ENCODE measurements around the gene S1PR3.

The S1PR3 gene

DNA sequence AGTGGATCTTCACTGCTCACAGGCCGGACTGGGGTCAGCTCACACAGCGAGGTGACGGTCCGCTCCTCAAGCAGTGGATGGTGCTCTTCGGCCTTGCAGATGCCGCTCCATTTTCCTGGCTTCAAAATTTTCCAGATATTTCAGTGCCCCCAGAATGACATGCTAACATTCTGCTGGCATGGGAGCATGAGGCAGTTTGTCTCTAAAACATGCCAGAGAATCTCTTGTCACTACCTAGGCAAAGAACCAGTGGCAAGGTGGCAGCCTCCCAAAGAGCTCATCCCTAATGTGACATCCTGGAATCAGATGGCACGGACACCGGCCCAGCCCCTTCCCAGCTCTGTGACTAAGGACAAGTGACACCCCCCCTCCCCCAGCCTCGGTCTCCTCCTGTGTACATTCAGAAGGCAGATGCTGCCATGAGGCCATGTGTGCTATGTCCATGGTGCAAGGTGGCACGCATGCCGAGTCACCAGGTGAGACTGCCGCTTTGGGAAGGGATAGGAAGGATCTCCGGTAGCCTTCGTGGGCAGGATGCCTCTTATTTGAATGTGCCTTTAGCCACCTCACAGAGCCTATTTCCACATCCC lies 2.7 kb downstream of the S1PR3 start:
- no peak for DNase-seq

DNA sequence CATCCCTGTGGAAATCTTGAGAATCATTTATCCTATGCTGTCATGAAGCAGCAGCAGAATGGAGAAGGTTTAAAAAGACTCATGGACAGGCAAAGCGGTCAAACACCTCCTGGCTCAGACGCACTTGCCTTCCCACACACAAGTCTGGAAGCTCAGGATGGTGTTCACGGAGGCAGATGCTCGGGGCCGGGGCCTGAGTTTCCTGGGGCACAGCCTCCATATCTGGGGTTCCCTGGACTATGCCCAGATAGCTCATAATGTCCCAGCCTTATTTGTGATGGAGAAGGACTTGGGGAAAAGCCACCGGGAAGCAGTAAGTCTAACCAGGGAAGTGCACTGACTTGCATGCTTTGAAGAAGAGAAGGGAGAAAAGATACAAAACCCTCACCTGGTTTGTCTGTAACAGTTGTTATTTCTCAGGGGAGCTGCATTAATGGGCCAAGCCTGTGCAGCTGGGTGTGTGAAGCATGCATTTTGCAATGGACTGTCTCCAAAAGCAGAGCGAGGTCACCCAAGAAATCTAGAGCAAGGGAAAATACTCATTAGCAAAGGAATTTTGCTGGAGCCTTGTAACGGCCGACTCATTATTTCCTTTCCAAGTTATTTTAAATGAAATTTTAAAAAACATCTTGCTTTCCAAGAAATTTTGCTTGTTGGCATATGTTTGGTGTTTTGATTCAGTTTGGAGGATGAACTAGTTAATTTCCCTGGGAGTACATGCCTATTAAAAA lies 3.4 kb downstream of the S1PR3 start:
- no peak for DNase-seq

DNA sequence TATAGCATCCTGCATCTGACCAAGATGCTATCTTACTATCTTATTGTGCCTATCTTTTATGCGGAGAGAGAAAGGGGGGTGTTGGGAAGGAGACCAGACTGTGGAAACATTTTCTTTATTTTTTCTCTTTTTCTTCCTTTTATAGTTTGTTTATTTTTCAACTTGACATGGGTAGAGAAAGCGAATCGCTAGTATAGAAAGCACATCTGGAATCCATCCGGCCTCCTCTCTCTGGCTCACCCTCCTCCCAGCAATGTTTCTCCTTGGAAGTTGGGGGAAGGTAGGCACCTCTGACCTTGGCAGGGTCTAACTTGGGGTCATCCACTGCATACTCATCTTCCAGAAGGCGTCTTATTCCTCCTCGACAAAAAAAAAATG lies 3.9 kb downstream of the S1PR3 start:
- no peak for DNase-seq

DNA sequence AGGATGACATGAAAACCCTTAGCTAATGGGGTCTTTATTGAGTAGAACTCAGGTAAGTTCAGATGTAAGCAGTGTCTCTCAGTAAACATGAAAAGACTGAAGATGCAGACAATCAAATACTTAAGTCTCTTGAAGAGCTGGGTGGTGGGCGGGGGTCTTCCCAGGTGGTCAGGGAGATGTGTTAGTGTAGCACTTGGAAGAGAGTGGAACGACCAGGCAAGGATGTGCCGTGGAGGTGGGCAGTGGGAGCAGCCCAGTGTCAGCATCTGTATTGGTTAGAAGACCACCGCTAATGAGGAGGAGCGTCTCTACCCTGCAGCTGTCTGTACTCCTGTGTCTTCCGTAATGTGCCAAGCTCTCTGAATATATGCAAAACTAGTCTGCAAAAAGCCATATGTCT lies 4.4 kb downstream of the S1PR3 start:
- no peak for DNase-seq

DNA sequence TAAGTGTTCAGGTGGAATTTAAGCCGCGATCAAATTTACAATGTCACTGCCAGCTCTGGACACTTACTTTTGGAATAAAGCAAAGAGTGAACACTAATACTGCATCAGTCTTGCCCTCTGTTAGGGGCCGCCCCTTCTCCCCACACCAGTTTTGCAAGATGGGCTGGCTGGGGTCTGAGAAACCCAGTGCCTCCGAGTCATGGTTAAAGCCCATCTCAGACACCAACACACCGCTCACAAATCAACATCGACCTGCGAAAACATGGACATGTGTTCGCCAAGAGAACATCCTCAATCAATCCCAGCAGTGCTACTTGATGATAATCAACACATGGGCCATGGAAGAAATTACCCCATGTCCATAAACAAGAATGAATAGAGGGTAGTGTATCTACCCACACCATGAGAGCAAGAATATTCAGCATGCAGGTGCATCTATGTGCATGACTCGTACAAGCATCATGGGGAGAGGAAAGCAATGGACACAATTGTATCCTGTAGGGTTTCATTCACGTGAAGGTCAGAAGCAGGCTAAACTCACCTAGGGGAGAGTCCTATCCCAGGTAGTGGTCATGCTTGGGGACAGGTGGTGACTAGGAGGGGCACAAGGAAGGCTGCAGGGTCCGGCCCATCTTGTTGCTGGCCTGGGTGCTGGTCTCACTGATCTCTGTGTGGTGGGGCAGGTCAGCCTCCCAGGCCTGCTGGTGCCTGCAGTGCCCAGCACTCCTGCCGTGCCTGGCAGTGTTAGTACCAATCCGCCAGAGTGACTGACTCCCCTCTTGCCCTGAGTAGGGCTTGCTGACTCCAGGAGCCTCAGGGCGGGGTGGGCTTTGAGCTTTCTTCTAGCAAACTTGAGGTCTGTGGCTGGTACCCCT lies 5.0 kb downstream of the S1PR3 start:
- no peak for DNase-seq

DNA sequence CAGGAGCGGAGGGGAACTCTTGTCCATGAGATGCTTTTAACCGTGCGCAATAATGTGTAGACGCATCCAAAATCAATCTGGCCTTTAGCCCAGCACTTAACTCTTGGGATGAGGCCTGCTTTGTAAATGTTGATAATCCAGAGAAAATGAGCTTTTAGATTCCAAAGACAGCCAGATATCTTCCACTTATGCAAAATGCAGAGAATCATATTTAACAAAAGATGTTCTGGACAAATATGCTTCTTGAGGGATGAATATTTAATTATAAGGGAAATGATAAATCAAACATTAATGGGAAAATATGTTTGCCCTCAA lies 5.6 kb downstream of the S1PR3 start:
- DNase-seq = no peak

DNA sequence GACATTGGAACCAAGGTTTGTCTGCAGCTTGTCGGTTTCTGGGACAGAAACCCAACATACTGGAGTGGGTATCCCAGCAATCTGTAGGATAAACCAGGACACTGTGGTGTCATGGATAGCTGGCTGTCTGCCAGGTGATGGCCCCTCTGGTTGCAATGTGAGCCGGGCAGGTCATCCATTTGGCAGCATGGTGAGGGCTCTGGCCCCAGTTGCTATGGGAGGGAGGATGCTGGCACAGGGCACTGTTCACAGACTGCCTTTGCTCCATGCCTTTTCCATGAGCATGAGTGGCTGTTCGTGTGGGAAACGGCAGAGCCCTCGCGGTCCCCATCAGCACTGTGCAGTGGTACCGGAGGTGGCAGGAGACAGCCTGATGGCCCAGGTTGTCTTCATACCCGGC lies 6.4 kb downstream of the S1PR3 start:
- DNase-seq = no peak

DNA sequence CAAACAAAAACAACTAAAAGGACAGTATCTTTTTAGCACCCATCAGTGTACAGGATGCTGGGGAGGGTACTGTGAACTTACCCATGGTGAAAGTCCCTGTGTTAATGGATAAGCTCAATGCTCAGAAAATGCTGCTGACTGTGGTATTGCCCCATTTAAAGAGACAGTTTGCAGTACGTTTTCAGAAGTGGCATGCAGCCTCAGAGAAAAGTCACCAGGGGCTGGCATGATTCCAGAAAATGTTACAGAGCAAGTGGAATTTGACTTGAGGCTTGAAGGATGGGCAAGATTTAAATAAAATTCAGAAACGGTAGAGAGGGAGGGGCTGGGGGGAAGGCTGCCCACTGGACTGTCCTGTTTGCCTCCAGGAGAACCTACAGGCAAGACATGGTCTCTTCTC lies 7.2 kb downstream of the S1PR3 start:
- no peak for DNase-seq

DNA sequence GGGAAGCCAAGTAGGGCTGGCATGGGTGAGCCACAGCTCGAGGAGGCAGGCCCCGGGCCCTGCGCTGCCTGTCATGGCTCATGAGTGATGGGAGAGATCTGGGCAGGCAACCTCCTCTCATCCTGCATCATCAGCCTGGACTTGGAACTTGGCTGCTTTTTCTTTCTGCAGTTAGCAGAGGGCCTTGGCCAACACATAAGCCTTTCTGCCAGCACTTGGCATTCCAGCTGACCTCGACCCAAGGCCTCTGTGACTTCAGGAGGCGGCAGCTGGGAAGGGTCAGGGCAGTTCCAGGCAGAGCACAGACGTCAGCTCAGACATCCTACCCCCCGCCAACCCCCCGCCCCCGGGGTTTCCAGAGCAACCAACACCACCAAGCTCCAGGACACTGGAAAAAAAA lies 7.6 kb downstream of the S1PR3 start:
- no peak for DNase-seq

DNA sequence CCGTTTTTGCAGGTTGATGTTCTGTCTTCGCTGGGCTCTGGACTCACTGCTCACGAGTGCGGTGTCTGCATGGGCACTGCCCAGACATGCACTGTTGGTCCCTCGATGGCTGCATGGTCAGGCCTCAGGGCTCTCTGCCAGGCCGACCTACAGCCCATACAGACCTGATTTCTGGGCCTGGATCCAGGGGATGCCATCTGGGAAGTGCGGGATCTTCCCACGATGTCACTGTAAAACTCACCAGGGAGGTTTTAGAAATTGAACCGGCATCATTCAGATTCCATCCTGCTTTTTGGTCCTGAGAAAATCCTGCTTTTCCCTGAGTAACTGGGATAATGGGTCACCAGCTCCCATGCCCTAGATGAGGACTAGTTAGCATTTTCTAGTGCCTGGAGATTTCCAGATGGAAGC lies 9.1 kb downstream of the S1PR3 start:
- no peak for DNase-seq

DNA sequence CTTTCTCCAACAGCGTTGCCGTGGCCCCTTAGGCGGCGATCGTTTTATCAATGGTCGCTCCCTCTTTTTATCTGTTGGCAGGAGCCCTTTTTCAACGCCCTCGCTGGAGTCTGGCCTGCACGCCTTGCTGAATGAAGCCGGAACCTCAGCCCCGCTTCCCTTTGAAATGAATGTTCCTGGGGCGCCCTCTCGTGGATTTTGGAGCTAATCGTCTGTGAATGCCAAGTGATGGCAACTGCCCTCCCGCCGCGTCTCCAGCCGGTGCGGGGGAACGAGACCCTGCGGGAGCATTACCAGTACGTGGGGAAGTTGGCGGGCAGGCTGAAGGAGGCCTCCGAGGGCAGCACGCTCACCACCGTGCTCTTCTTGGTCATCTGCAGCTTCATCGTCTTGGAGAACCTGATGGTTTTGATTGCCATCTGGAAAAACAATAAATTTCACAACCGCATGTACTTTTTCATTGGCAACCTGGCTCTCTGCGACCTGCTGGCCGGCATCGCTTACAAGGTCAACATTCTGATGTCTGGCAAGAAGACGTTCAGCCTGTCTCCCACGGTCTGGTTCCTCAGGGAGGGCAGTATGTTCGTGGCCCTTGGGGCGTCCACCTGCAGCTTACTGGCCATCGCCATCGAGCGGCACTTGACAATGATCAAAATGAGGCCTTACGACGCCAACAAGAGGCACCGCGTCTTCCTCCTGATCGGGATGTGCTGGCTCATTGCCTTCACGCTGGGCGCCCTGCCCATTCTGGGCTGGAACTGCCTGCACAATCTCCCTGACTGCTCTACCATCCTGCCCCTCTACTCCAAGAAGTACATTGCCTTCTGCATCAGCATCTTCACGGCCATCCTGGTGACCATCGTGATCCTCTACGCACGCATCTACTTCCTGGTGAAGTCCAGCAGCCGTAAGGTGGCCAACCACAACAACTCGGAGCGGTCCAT lies 10.0 kb downstream of the S1PR3 start:
- peak; percentile 36 for DNase-seq

DNA sequence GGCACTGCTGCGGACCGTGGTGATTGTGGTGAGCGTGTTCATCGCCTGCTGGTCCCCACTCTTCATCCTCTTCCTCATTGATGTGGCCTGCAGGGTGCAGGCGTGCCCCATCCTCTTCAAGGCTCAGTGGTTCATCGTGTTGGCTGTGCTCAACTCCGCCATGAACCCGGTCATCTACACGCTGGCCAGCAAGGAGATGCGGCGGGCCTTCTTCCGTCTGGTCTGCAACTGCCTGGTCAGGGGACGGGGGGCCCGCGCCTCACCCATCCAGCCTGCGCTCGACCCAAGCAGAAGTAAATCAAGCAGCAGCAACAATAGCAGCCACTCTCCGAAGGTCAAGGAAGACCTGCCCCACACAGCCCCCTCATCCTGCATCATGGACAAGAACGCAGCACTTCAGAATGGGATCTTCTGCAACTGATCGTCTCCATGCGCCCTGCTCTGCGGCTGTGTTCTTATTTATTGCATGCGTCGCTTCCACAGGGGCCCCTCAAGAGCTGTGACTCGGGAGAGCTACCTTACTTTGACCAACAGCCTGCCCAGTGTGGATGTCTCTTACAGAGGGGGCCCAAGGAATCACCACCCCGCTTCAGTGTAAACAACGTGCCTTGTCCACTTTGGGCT lies 10.8 kb downstream of the S1PR3 start:
- DNase-seq = no peak

DNA sequence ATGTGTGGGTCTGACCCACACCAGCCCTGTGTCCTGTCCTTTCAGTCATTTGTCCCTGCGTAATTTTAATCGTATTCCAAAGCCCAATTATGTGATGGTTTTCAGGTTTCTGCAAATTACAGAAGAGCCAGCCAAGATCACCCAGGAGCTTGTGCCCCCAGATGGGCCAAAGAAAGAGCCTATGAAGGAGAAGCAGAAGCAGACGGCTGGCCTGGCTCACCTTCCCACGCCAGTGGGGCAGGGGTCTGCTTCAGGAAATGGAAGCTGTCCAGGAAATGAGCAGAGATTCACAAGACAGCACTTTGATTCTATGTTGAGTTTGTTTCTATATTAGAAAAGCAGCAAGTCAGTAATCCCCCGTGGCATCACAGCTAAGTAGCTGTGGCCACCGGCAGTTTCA lies 11.7 kb downstream of the S1PR3 start:
- DNase-seq = no peak

DNA sequence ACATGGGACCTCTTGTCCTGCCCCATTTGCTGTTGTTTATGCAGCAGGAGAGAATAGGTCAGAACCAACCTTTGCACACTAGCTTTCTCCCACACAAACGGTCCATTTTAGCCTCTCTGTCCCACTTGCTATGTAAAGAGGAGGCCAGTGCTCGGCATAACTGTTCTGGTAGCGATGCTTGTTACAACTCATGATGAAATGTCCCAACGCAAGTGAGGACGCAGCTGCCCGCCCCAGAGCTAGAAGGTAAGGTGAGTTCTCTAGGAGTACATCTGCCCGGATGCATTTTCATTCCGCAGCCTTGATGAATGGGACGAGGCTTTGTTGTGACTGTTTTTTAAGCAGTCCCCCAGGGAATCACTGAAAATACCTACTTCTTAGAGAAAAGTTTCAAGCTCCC lies 14.1 kb downstream of the S1PR3 start:
- no peak for DNase-seq

DNA sequence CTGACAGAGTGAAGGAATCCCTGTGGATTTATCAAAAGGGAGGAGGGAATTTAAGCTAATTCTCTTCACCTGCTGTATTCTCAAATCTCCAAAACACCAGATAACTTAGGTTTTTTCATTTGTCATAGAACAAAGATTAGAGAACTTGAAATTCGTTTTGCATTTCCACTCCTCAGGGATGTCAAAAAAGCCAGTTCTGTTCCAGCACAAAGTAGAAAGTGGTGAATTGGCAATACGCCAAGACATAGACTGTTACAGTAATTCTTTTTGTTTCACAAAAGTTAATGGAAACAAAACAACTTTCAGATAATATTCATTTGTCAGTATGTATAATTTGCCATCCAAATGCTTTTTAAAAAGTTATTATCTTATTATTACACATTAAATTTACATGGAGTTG lies 15.0 kb downstream of the S1PR3 start:
- DNase-seq = no peak

DNA sequence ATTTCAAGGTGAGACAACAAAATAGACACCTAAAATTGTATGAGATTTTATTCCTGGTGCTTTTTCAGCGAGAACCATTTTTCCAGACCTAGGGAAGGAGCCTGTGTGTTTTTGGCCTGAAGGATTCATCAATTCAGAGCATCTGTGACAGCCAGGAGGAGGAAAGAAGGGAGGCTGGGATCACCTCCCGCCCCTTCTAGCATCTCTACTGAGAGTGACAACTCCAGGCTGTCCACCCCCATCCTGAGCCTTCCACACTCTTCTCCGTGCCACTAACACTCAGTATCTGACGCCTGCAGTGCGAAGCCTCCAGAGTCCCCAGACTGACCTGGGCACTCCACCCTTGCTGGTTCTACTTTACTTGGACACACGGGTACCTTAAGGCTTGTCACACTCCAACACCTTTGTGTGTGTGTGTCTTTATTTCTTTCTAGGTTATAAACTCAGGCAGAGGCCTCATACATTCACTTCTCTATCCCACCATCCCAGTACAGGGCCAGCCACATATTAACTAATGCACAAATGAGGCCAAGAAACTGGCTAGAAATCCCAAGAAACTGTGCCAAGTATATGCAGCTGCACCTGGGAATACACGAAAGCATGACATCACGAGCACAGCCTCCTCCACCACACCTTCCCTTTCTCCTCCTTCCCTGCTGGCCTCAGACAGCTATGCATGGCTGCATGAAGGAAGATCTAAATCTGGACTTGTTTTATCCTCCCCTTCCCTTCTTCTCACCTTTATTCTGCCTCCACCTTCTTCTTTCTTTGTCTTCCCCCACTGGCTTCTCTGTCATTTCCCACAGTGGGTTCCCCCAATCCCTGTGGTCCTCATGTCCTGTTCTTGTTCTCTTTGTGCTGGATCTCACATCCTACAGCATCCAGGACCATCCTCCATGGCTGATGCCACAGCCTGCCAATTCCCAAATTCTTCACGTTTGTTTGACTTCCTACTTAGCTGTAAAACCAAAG lies 16.0 kb downstream of the S1PR3 start:
- no peak for DNase-seq

DNA sequence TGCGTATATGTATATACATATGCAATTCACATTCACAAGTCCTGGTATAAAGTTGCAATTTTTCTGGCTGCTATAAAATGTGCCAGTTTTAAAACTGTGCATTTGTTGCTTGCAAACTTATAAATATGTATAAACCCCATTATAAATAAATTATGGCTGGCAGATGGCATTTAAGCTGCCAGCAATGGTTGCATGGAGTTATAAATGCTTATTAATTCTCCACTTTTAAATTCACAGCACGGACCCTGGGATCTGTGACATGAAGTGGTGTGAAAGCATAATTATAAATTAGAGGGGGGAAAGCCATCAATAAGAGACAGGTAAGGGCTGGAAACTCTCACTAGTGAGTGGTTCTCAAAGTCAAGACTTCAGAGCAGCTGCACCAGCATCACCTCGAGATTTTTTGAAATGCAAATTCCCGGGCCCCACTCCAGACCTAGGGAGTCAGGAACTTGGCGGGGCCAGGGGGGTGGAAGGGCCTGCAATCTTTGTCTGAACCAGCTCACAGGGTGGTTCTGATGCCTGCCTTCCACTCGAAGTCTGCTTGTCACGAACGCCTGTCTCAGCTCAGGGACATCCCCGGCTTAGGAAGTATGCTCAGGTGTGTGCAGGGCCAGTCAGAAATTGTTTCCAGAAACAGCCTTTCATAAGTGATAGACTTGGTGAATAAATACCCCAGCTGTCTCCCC lies 16.9 kb downstream of the S1PR3 start:
- no peak for DNase-seq

DNA sequence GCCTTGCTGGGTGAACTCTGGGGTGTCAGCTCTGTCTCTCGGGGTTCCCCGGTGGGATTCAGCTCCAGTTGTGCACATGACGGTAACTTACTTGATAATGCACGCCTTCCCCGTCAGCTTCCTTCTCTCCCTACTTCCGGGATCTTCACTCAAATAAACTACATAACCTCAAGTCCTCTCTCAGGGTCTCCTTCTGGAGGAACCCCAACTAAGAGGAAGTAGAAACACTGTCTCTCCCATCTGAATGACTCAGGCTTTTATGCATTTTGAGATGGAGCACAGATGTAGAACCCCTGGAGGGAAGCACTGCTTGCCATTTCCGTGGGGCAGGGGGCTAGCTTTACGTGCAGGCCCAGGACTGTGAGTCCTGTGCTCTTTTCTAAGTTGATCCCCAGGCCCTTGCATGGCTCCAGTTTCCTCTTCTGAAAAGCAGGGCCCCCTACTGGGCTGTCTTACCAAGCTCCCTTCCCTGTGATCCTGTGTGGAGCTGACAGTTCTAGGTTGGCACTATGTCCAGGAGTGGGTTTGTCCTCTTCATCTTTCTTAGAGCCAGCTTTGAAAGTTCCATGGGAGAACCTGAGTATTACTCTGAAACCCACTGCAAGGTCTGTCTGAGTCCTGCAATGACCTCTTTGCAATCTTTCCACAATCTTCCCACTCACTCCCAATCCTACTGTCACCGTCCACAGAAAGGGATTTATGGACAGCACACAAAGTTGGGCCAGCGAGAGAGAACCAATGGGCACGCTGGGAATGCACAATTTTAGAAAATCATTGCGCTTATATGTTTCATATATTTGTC lies 17.7 kb downstream of the S1PR3 start:
- no peak for DNase-seq

DNA sequence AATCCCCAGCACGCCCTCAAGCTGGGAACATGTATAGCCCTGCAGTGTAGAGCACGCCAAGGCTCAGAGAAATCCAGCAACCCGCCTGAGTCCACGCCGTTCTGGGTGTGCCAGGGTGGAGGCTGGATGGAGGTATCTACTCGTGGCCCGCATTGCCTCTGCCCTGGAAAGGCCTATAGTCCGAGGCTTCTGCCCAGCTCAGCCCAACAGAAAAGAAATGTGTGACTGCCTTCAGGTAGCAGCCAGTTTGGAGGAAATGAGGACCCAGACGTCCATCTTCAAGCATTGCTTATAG lies 18.2 kb downstream of the S1PR3 start:
- DNase-seq = no peak

DNA sequence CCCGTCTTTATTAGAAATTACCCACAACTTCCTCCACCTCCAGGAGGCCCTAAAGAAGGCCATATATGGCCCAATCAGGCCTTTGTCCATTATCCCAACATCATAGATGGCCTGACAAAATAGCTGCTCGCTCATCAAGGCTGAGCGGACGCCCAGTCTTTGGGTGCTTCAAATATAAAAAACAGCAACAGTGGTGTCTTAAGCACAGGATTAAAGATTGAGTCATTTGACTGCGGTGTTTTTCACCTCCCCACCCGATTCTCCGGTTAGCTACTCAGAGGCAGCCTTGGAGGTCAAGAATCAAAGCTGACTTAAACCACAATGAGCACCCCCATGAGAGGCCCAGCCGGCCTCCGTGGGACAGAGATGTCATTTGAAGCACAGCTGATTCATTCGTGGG lies 18.8 kb downstream of the S1PR3 start:
- DNase-seq = no peak

All from central memory CD4-positive, alpha-beta T cell (primary cell).